ENCODE results near the gene IRAK3. TPM values are rescaled to one million over a fixed set of nuclear protein-coding genes. Genes with fewer than 3 reads are reported as not detected.
"Not testable (repeated sequence)": the region's sequence is repeated elsewhere in the genome, so short reads cannot be mapped to it uniquely, and the experiment has no call there.

The IRAK3 gene
- total RNA-seq, 1 experiment from 2014 or later: not detected

DNA sequence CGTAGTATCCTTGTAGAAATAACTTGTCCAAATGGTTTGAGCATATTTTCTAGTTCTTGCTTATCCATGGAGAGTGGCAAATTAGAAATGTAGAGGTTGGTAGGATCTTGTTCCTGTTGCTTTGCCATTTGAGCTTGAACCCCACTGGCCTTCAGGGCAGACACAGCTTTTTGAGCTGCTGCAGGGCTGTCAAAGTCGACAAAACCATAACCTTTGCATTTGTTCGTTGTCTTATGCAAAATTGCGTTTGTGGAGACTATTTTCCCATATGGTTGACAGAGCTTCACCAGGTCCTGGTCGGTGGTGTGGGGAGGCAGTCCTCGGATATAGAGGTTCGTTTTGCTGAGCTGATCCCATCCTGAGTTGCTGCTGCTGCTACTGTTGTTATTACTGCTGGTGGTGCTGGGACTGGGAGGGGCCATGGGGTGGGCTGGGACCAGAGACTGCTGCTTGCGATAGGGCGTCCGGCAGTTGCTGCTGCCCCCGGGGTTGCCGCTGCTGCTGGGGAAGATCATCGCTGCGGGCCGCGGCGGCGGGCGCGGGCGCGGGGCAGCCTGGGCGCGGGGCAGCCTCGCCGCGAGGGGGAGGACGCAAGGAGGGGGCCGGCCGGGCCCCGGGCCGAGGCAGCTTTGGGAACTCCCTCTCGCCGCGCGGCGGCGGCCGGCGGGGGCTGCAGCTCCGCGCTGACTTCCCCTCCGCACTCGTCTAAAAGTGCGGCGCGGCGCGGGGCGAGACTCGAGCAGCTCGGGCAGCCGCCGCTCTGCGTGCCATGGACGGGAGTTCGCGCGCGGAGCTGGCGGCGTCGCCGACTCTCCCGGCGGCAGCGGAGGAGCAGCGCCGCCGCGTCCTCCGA, 46.0 kb downstream of the IRAK3 start:
- not testable (repeated sequence) for H3K79me2 ChIP-seq (ENCODE audit: low read length); H2AFZ ChIP-seq (ENCODE audit: low read length); H3K9me3 ChIP-seq (ENCODE audit: low read length); H3K36me3 ChIP-seq (ENCODE audit: insufficient read depth, low read length); H3K27ac ChIP-seq (ENCODE audit: low read length); H3K9me2 ChIP-seq (replicated peaks; ENCODE audit: insufficient read depth, low read length); H4K20me1 ChIP-seq (ENCODE audit: insufficient read depth, low read depth, low read length); H3K4me1 ChIP-seq (ENCODE audit: low read length); H3K9ac ChIP-seq (ENCODE audit: low read length); H3K27me3 ChIP-seq (ENCODE audit: low read length)
- peak overlapping the region; percentile 62 for H3K4me2 ChIP-seq (ENCODE audit: low read depth, low read length, poor library complexity, severe bottlenecking)
- peak; percentile 50 for DNase-seq
- peak overlapping the region; percentile 45; the same call in 1 of the 2 replicates for H3K4me3 ChIP-seq (ENCODE audit: low read length)

- H4K20me1 ChIP-seq (ENCODE audit: insufficient read depth, low read depth, low read length): no peaks in the 10 kb centered on the region
- H3K9ac ChIP-seq (ENCODE audit: low read length): no peak overlapping the region
- no peaks in the 10 kb centered on the region for H3K9me2 ChIP-seq (replicated peaks; ENCODE audit: insufficient read depth, low read length)
- H3K4me3 ChIP-seq (ENCODE audit: low read length): peak overlapping the region; percentile 45; the same call in 1 of the 2 replicates
- no peak overlapping the region for H3K27ac ChIP-seq (ENCODE audit: low read length)
- DNase-seq: no peak
- no peaks in the 10 kb centered on the region for H3K9me3 ChIP-seq (ENCODE audit: low read length)
- no peaks in the 10 kb centered on the region for H3K79me2 ChIP-seq (ENCODE audit: low read length)
- H3K36me3 ChIP-seq (ENCODE audit: insufficient read depth, low read length): no peaks in the 10 kb centered on the region
- H2AFZ ChIP-seq (ENCODE audit: low read length): no peak overlapping the region
- peak overlapping the region; percentile 62 for H3K4me2 ChIP-seq (ENCODE audit: low read depth, low read length, poor library complexity, severe bottlenecking)
- H3K27me3 ChIP-seq (ENCODE audit: low read length): no peaks in the 10 kb centered on the region
- H3K4me1 ChIP-seq (ENCODE audit: low read length): peaks cover 6% of the 10 kb centered on the region
Observed at GRCh38 chr12:66235626-66236281, 46.7 kb downstream of the IRAK3 start.

- H3K9me2 ChIP-seq (replicated peaks; ENCODE audit: insufficient read depth, low read length); H3K27me3 ChIP-seq (ENCODE audit: low read length); H3K4me2 ChIP-seq (ENCODE audit: low read depth, low read length, poor library complexity, severe bottlenecking); H3K9me3 ChIP-seq (ENCODE audit: low read length); H3K9ac ChIP-seq (ENCODE audit: low read length); H3K79me2 ChIP-seq (ENCODE audit: low read length); H4K20me1 ChIP-seq (ENCODE audit: insufficient read depth, low read depth, low read length); H3K4me1 ChIP-seq (ENCODE audit: low read length); H3K27ac ChIP-seq (ENCODE audit: low read length); H3K4me3 ChIP-seq (ENCODE audit: low read length); H2AFZ ChIP-seq (ENCODE audit: low read length); H3K36me3 ChIP-seq (ENCODE audit: insufficient read depth, low read length); DNase-seq: not testable (repeated sequence)
Observed at GRCh38 chr12:66236282-66236675, 47.3 kb downstream of the IRAK3 start.

DNA sequence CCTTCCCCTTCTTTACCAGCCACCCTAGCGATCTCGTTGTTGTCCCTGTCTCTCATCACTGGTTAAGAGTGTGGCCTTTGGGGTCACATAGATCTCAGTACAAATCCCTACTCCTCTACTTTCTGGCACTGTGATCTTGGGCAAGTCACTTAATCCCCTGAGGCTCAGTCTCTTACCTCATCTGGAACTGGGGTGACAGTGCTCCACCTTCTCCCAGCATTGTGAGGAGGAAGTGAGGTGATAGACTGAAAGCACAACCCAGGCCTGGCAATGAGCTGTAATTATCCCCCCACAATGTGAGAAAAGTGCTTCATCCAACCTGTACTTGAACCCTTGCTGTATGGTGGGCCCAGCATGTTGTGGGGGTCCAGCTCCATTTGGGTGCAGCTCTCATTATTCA, 48.0 kb downstream of the IRAK3 start:
- Histone ChIP-seq H2AFZ (ENCODE audit: low read length) (no peak overlapping the region), H3K79me2 (ENCODE audit: low read length) (no peaks in the 10 kb centered on the region), H3K9ac (ENCODE audit: low read length) (no peak overlapping the region), H3K4me3 (ENCODE audit: low read length) (no peak overlapping the region), H4K20me1 (ENCODE audit: insufficient read depth, low read depth, low read length) (no peaks in the 10 kb centered on the region), H3K27ac (ENCODE audit: low read length) (no peak overlapping the region), H3K4me2 (ENCODE audit: low read depth, low read length, poor library complexity, severe bottlenecking) (no peak overlapping the region), H3K36me3 (ENCODE audit: insufficient read depth, low read length) (no peaks in the 10 kb centered on the region), H3K4me1 (ENCODE audit: low read length) (peaks cover 6% of the 10 kb centered on the region), H3K9me3 (ENCODE audit: low read length) (no peaks in the 10 kb centered on the region), H3K27me3 (ENCODE audit: low read length) (no peaks in the 10 kb centered on the region), H3K9me2 (replicated peaks; ENCODE audit: insufficient read depth, low read length) (no peaks in the 10 kb centered on the region)
- no peak for DNase-seq

- Histone ChIP-seq H3K9me3 (ENCODE audit: low read length) (no peaks in the 10 kb centered on the region), H2AFZ (ENCODE audit: low read length) (no peak overlapping the region), H3K36me3 (ENCODE audit: insufficient read depth, low read length) (no peaks in the 10 kb centered on the region), H3K9ac (ENCODE audit: low read length) (no peak overlapping the region), H4K20me1 (ENCODE audit: insufficient read depth, low read depth, low read length) (no peaks in the 10 kb centered on the region), H3K27ac (ENCODE audit: low read length) (no peak overlapping the region), H3K79me2 (ENCODE audit: low read length) (no peaks in the 10 kb centered on the region), H3K4me1 (ENCODE audit: low read length) (peaks cover 6% of the 10 kb centered on the region), H3K4me3 (ENCODE audit: low read length) (no peak overlapping the region), H3K4me2 (ENCODE audit: low read depth, low read length, poor library complexity, severe bottlenecking) (no peak overlapping the region), H3K9me2 (replicated peaks; ENCODE audit: insufficient read depth, low read length) (no peaks in the 10 kb centered on the region), H3K27me3 (ENCODE audit: low read length) (no peaks in the 10 kb centered on the region)
- no peak for DNase-seq
Observed at GRCh38 chr12:66237505-66238175, 48.6 kb downstream of the IRAK3 start.

DNA sequence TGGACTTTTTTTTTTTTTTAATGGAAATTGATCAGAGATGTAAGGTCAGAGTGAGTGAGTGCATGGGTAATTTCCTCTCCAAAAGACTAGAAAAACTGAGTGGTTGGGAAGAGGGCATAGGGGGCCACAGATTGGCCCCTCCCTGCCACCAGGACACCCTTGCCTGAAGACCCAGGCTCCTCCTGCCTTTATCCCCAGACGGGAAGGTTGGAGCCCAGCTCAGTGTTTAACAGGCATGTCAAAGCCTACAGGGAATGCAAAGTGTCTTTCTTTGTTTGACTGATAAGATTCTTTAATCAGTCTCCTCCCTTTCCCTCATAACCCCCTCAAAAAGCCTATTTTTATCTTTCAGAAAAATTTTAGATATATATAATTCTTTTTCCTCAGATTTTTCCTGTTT, 50.3 kb downstream of the IRAK3 start:
- no peaks in the 10 kb centered on the region for H3K9me3 ChIP-seq (ENCODE audit: low read length)
- no peaks in the 10 kb centered on the region for H3K36me3 ChIP-seq (ENCODE audit: insufficient read depth, low read length)
- no peaks in the 10 kb centered on the region for H3K27me3 ChIP-seq (ENCODE audit: low read length)
- no peak for DNase-seq
- H3K9me2 ChIP-seq (replicated peaks; ENCODE audit: insufficient read depth, low read length): no peaks in the 10 kb centered on the region
- no peak overlapping the region for H3K27ac ChIP-seq (ENCODE audit: low read length)
- H3K4me2 ChIP-seq (ENCODE audit: low read depth, low read length, poor library complexity, severe bottlenecking): no peak overlapping the region
- no peak overlapping the region for H3K9ac ChIP-seq (ENCODE audit: low read length)
- no peak overlapping the region for H3K4me3 ChIP-seq (ENCODE audit: low read length)
- no peak overlapping the region for H2AFZ ChIP-seq (ENCODE audit: low read length)
- H3K4me1 ChIP-seq (ENCODE audit: low read length): peaks cover 4% of the 10 kb centered on the region
- H4K20me1 ChIP-seq (ENCODE audit: insufficient read depth, low read depth, low read length): no peaks in the 10 kb centered on the region
- no peaks in the 10 kb centered on the region for H3K79me2 ChIP-seq (ENCODE audit: low read length)

- H3K4me2 ChIP-seq (ENCODE audit: low read depth, low read length, poor library complexity, severe bottlenecking): no peak overlapping the region
- H3K27ac ChIP-seq (ENCODE audit: low read length): no peak overlapping the region
- no peaks in the 10 kb centered on the region for H3K9me2 ChIP-seq (replicated peaks; ENCODE audit: insufficient read depth, low read length)
- H3K4me3 ChIP-seq (ENCODE audit: low read length): no peak overlapping the region
- H3K9me3 ChIP-seq (ENCODE audit: low read length): no peaks in the 10 kb centered on the region
- H4K20me1 ChIP-seq (ENCODE audit: insufficient read depth, low read depth, low read length): no peaks in the 10 kb centered on the region
- no peaks in the 10 kb centered on the region for H3K4me1 ChIP-seq (ENCODE audit: low read length)
- H3K27me3 ChIP-seq (ENCODE audit: low read length): no peaks in the 10 kb centered on the region
- H3K36me3 ChIP-seq (ENCODE audit: insufficient read depth, low read length): no peaks in the 10 kb centered on the region
- H3K9ac ChIP-seq (ENCODE audit: low read length): no peak overlapping the region
- H3K79me2 ChIP-seq (ENCODE audit: low read length): no peaks in the 10 kb centered on the region
- H2AFZ ChIP-seq (ENCODE audit: low read length): no peak overlapping the region
- DNase-seq: no peak
Observed at GRCh38 chr12:66240096-66240820, 51.2 kb downstream of the IRAK3 start.

Data from Karpas-422 (cell line).